Activated T-cell treated with anti-CD3 and anti-CD28 coated beads, Interleukin-2, amount 50 U/mL, for 72 hours (primary cell): ENCODE results near the gene CTAG1A. TPM values are rescaled to one million over a fixed set of nuclear protein-coding genes. Genes with fewer than 3 reads are reported as not detected.
A peak's percentile ranks its signal among the peaks of the same experiment; 100 is the strongest.
"Not testable (repeated sequence)": the region's sequence is repeated elsewhere in the genome, so short reads cannot be mapped to it uniquely, and the experiment has no call there.

Experiments
- ATAC-seq, 2 donors: fragments of 150-1000 bp; cut with Tn5 transposase; replicated peaks in 1 of 2; 2 replicates each; pipeline ENCODE4 v1.10.0; 2021; ENCODE audit warnings: moderate library complexity in 2 of 2, mild to moderate bottlenecking in 1 of 2
- DNase-seq, 2 donors: peaks; one replicate each; pipeline ENCODE4 v3.0.0; 2021 to 2022; ENCODE audit warnings: mixed read lengths in 1 of 2
- H3K27ac Mint-ChIP-seq: one replicate; pipeline ENCODE4 v1.8.0; 2022; ENCODE audit warnings: mild to moderate bottlenecking, moderate library complexity, mixed read lengths
- H3K27me3 Mint-ChIP-seq: one replicate; pipeline ENCODE4 v1.8.0; 2022; ENCODE audit warnings: low read depth, mixed read lengths
- H3K36me3 Mint-ChIP-seq, 2 donors: one replicate each; pipeline ENCODE4 v1.8.0; 2022; ENCODE audit warnings: mixed read lengths in 2 of 2, mild to moderate bottlenecking in 1 of 2; ENCODE audit not compliant: insufficient read depth in 2 of 2
- H3K4me1 Mint-ChIP-seq: one replicate; pipeline ENCODE4 v1.8.0; 2022; ENCODE audit warnings: low read depth, mixed read lengths
- H3K4me3 Mint-ChIP-seq, 2 donors: one replicate each; pipeline ENCODE4 v1.8.0; 2022; ENCODE audit warnings: mild to moderate bottlenecking in 2 of 2, mixed read lengths in 2 of 2, moderate library complexity in 2 of 2
- H3K9me3 Mint-ChIP-seq, 2 donors: one replicate each; pipeline ENCODE4 v1.8.0; 2022; ENCODE audit warnings: mixed read lengths in 2 of 2
- total RNA-seq, 2 donors: library from RNA; stranded (reverse); gene quantifications; one replicate each; pipeline ENCODE4 v1.2.3, GENCODE V29; 2022

Gene CTAG1A
- total RNA-seq, 2 donors from 2014 or later, result not detected

- Mint-ChIP-seq H3K9me3 (no peaks in the 10 kb centered on the region), H3K4me1 (peaks cover 62% of the 10 kb centered on the region), H3K27me3 (peaks cover 8% of the 10 kb centered on the region), H3K36me3 (peaks cover 4 to 5% of the 10 kb centered on the region in 2 donors), H3K4me3 (peak overlapping the region; percentile 86 to 95), H3K27ac (peak overlapping the region; percentile 79)
- DNase-seq (no peak), ATAC-seq (no peak)
Measured at GRCh38 chrX:154548028-154548316, 37.0 kb upstream of the CTAG1A start.

- peaks cover 5 to 7% of the 10 kb centered on the region in 2 donors for H3K36me3 Mint-ChIP-seq
- peaks cover 48% of the 10 kb centered on the region for H3K4me1 Mint-ChIP-seq
- H3K9me3 Mint-ChIP-seq, result no peaks in the 10 kb centered on the region
- H3K27ac Mint-ChIP-seq, result peak overlapping the region; percentile 58
- H3K27me3 Mint-ChIP-seq, result peaks cover 12% of the 10 kb centered on the region
- H3K4me3 Mint-ChIP-seq, result peak overlapping the region; percentile 50 to 86
- ATAC-seq (no peak), DNase-seq (no peak)
Measured at GRCh38 chrX:154549766-154550165, 35.2 kb upstream of the CTAG1A start.

- not testable (repeated sequence) for H3K36me3 Mint-ChIP-seq, H3K4me3 Mint-ChIP-seq, DNase-seq, H3K27ac Mint-ChIP-seq, ATAC-seq, H3K9me3 Mint-ChIP-seq
- Mint-ChIP-seq H3K4me1 (peaks cover 33% of the 10 kb centered on the region), H3K27me3 (peaks cover 12% of the 10 kb centered on the region)
Measured at GRCh38 chrX:154552112-154552806, 32.7 kb upstream of the CTAG1A start.

GRCh38 chrX:154558060-154558690 is 26.8 kb upstream of the CTAG1A start:
- not testable (repeated sequence) for H3K4me3 Mint-ChIP-seq, H3K9me3 Mint-ChIP-seq, H3K36me3 Mint-ChIP-seq, H3K4me1 Mint-ChIP-seq, H3K27ac Mint-ChIP-seq, H3K27me3 Mint-ChIP-seq, DNase-seq
- peak; percentile 79 to 82 for ATAC-seq

- H3K4me3 Mint-ChIP-seq, H3K27ac Mint-ChIP-seq, H3K9me3 Mint-ChIP-seq, H3K27me3 Mint-ChIP-seq, ATAC-seq, H3K36me3 Mint-ChIP-seq, H3K4me1 Mint-ChIP-seq, DNase-seq: not testable (repeated sequence)
Measured at GRCh38 chrX:154558896-154559295, 26.0 kb upstream of the CTAG1A start.

GRCh38 chrX:154560326-154560725 is 24.6 kb upstream of the CTAG1A start:
- not testable (repeated sequence) for H3K4me1 Mint-ChIP-seq, DNase-seq, ATAC-seq, H3K4me3 Mint-ChIP-seq, H3K27ac Mint-ChIP-seq, H3K27me3 Mint-ChIP-seq, H3K9me3 Mint-ChIP-seq, H3K36me3 Mint-ChIP-seq

GRCh38 chrX:154562295-154562694 is 22.6 kb upstream of the CTAG1A start:
- not testable (repeated sequence) for DNase-seq, H3K27me3 Mint-ChIP-seq, H3K36me3 Mint-ChIP-seq, H3K4me3 Mint-ChIP-seq, ATAC-seq, H3K27ac Mint-ChIP-seq, H3K9me3 Mint-ChIP-seq, H3K4me1 Mint-ChIP-seq

- not testable (repeated sequence) for H3K27ac Mint-ChIP-seq, H3K36me3 Mint-ChIP-seq, H3K27me3 Mint-ChIP-seq, H3K4me1 Mint-ChIP-seq, ATAC-seq, DNase-seq, H3K4me3 Mint-ChIP-seq, H3K9me3 Mint-ChIP-seq
Measured at GRCh38 chrX:154570361-154570760, 14.6 kb upstream of the CTAG1A start.

GRCh38 chrX:154573061-154573460 is 11.9 kb upstream of the CTAG1A start:
- H3K4me1 Mint-ChIP-seq, H3K4me3 Mint-ChIP-seq, H3K27ac Mint-ChIP-seq, H3K9me3 Mint-ChIP-seq, H3K27me3 Mint-ChIP-seq, H3K36me3 Mint-ChIP-seq, ATAC-seq, DNase-seq: not testable (repeated sequence)

- not testable (repeated sequence) for H3K4me1 Mint-ChIP-seq, DNase-seq, H3K27ac Mint-ChIP-seq, H3K4me3 Mint-ChIP-seq, H3K36me3 Mint-ChIP-seq, H3K27me3 Mint-ChIP-seq, H3K9me3 Mint-ChIP-seq
- peak; percentile 58 to 60 for ATAC-seq
Measured at GRCh38 chrX:154575076-154575475, 9.9 kb upstream of the CTAG1A start.

GRCh38 chrX:154582994-154583393 is 1.9 kb upstream of the CTAG1A start:
- DNase-seq, H3K27ac Mint-ChIP-seq, H3K4me3 Mint-ChIP-seq, H3K36me3 Mint-ChIP-seq, H3K27me3 Mint-ChIP-seq, H3K9me3 Mint-ChIP-seq, H3K4me1 Mint-ChIP-seq: not testable (repeated sequence)
- peak in 1 of 2 donors; percentile 43 for ATAC-seq

- H3K4me3 Mint-ChIP-seq, ATAC-seq, H3K27ac Mint-ChIP-seq, DNase-seq, H3K4me1 Mint-ChIP-seq, H3K9me3 Mint-ChIP-seq, H3K36me3 Mint-ChIP-seq: not testable (repeated sequence)
- peaks cover 19% of the 10 kb centered on the region for H3K27me3 Mint-ChIP-seq
Measured at GRCh38 chrX:154590415-154590814, 5.5 kb downstream of the CTAG1A start.

GRCh38 chrX:154592505-154592904 is 7.6 kb downstream of the CTAG1A start:
- Mint-ChIP-seq H3K4me3 (no peak overlapping the region), H3K9me3 (peaks cover 3% of the 10 kb centered on the region in 2 donors), H3K27ac (no peak overlapping the region), H3K36me3 (peaks cover 0 to 3% of the 10 kb centered on the region in 2 donors), H3K4me1 (peaks cover 10% of the 10 kb centered on the region), H3K27me3 (peaks cover 31% of the 10 kb centered on the region)
- no peak for DNase-seq
- no peak for ATAC-seq

- peaks cover 3% of the 10 kb centered on the region in 2 donors for H3K9me3 Mint-ChIP-seq
- no peak overlapping the region for H3K27ac Mint-ChIP-seq
- ATAC-seq, result no peak
- peaks cover 36% of the 10 kb centered on the region for H3K27me3 Mint-ChIP-seq
- no peak overlapping the region for H3K4me3 Mint-ChIP-seq
- H3K36me3 Mint-ChIP-seq, result peaks cover 0 to 3% of the 10 kb centered on the region in 2 donors
- H3K4me1 Mint-ChIP-seq, result peaks cover 10% of the 10 kb centered on the region
- no peak for DNase-seq
Measured at GRCh38 chrX:154593201-154593600, 8.3 kb downstream of the CTAG1A start.
